VCaP (cell line): ENCODE data around the gene ARHGEF39.

Experiments
- H3K27ac ChIP-seq: fragments of 450-650 bp; 2 replicates; pipeline ENCODE4 v1.5.1; 2017
- CTCF ChIP-seq: fragments of 450-650 bp; conservative IDR thresholded peaks from 2 replicates; pipeline ENCODE4 v1.5.1; 2017; ENCODE audit warnings: mild to moderate bottlenecking, moderate library complexity

The ARHGEF39 gene

GRCh38 chr9:35653611-35654010 is 11.4 kb downstream of the ARHGEF39 start:
- TF ChIP-seq CTCF, result no peak
- H3K27ac ChIP-seq, result no peak overlapping the region

GRCh38 chr9:35652829-35653209 is 12.2 kb downstream of the ARHGEF39 start:
- H3K27ac ChIP-seq, result no peak overlapping the region
- TF ChIP-seq CTCF, result no peak

GRCh38 chr9:35651956-35652828 is 12.8 kb downstream of the ARHGEF39 start:
- no peak overlapping the region for H3K27ac ChIP-seq
- no peak for TF ChIP-seq CTCF

GRCh38 chr9:35650341-35651158 is 14.4 kb downstream of the ARHGEF39 start, which contains the start of gene SIT1:
TSS of gene SIT1 (minus strand) at chr9:35650931. CDS start at chr9:35650853, 78 bp downstream.
- no peak within 1 kb of the TSS for H3K27ac ChIP-seq
- no peak for TF ChIP-seq CTCF

- H3K27ac ChIP-seq, result no peak overlapping the region
- TF ChIP-seq CTCF, result no peak
Observed at GRCh38 chr9:35649431-35650340, 15.3 kb downstream of the ARHGEF39 start.

GRCh38 chr9:35646533-35647265 is 18.3 kb downstream of the ARHGEF39 start:
- peak overlapping the region; percentile 78; the same call in 1 of the 2 replicates for H3K27ac ChIP-seq
- peak; percentile 97 for TF ChIP-seq CTCF
